GM12878 (cell line): ENCODE measurements around the gene BORCS6. TPM values are rescaled to one million over a fixed set of nuclear protein-coding genes. Genes with fewer than 3 reads are reported as not detected.

Experiments used
- ATAC-seq: fragments of 200-7000 bp; cut with Tn5 transposase; 3 replicates; pipeline ENCODE4 v1.9.1; 2020; ENCODE audit warnings: mild to moderate bottlenecking, moderate library complexity
- BruUV-seq: library from RNA; stranded (reverse); fragments of 400-500 nt; replicated peaks from 2 replicates; lab custom pipeline; 2021; lab: Mats Ljungman, UMichigan
- CTCF ChIA-PET: fragments of 300-600 bp; sonication (Branson Sonifier 250); formaldehyde crosslinking; extraction: SDS; loops from one replicate; lab custom pipeline; 2021; ENCODE audit warnings: inconsistent platforms; lab: Yijun Ruan, JAX
- POLR2A ChIA-PET: fragments of 350-600 bp; formaldehyde crosslinking; extraction: SDS; loops from one replicate; lab custom pipeline; 2021; ENCODE audit warnings: inconsistent platforms; lab: Charles Lee
- RAD21 ChIA-PET: fragments of 300-600 bp; sonication (Branson Sonifier 250); formaldehyde crosslinking; loops from one replicate; lab custom pipeline; 2023; ENCODE audit warnings: antibody characterized with exemption; ENCODE audit not compliant: unreplicated experiment; lab: Charles Lee
- SMC1A ChIA-PET: fragments of 300-600 bp; sonication (Branson Sonifier 250); formaldehyde crosslinking; loops from one replicate; lab custom pipeline; 2023; ENCODE audit not compliant: unreplicated experiment, uncharacterized antibody; lab: Charles Lee
- DNase-seq: peaks from one replicate; pipeline ENCODE4 v3.0.0-alpha.2; 2011; ENCODE audit warnings: low read depth, low spot score
- FAIRE-seq: peaks from 3 replicates; lab custom pipeline; 2011; peaks lifted over from hg19 to GRCh38; lab: Jason Lieb, UNC
- H2AFZ ChIP-seq: 2 replicates; pipeline ENCODE4 v1.6.0; 2011; ENCODE audit warnings: low read depth, low read length, control low read depth; ENCODE audit not compliant: control insufficient read depth
- H3K27ac ChIP-seq: 2 replicates; pipeline ENCODE4 v1.5.1; 2011; ENCODE audit warnings: control low read depth; ENCODE audit not compliant: control insufficient read depth, insufficient read depth
- H3K27me3 ChIP-seq, 2 experiments: replicated peaks in 1 of 2; 2 replicates each; pipeline versions ENCODE4 v1.6.0 to v1.6.1; 2011; ENCODE audit warnings: low read length in 1 of 2; ENCODE audit not compliant: control insufficient read depth in 2 of 2, insufficient read depth in 2 of 2
- H3K36me3 ChIP-seq, 2 experiments: 2 replicates each; pipeline ENCODE4 v1.5.1; 2011; ENCODE audit warnings: low read length in 1 of 2; ENCODE audit not compliant: control insufficient read depth in 2 of 2, insufficient read depth in 2 of 2
- H3K4me1 ChIP-seq: 2 replicates; pipeline ENCODE4 v1.6.1; 2011; ENCODE audit warnings: mild to moderate bottlenecking, low read length, moderate library complexity, mixed read lengths; ENCODE audit not compliant: control insufficient read depth, insufficient read depth
- H3K4me2 ChIP-seq: 2 replicates; pipeline ENCODE4 v1.6.0; 2011; ENCODE audit warnings: control low read depth; ENCODE audit not compliant: control insufficient read depth, insufficient read depth
- H3K4me3 ChIP-seq: fragments of 200-600 bp; sonication (generic); 2 replicates; pipeline ENCODE4 v1.5.1; 2016
- H3K79me2 ChIP-seq: 2 replicates; pipeline ENCODE4 v1.6.0; 2011; ENCODE audit warnings: low read length; ENCODE audit not compliant: control insufficient read depth, insufficient read depth
- H3K9ac ChIP-seq: 2 replicates; pipeline ENCODE4 v1.8.0; 2011; ENCODE audit warnings: low read length, control low read depth, mixed read lengths; ENCODE audit not compliant: control insufficient read depth, insufficient read depth
- H3K9me3 ChIP-seq: replicated peaks from 3 replicates; pipeline ENCODE4 v1.5.1; 2011; ENCODE audit warnings: mild to moderate bottlenecking, low read length; ENCODE audit not compliant: control insufficient read depth, insufficient read depth
- H4K20me1 ChIP-seq: 2 replicates; pipeline ENCODE4 v1.6.0; 2011; ENCODE audit not compliant: control insufficient read depth, insufficient read depth
- EP300 ChIP-seq, 2 experiments: fragments of 150-350 bp in 1 of 2; IDR thresholded peaks; 2 replicates each; pipeline ENCODE4 v1.6.1; 2011 to 2012; ENCODE audit warnings: low read depth in 2 of 2, low read length in 2 of 2, borderline replicate concordance in 1 of 2, improper control_type of control experiment in 1 of 2, inconsistent platforms in 1 of 2; ENCODE audit not compliant: control insufficient read depth in 1 of 2
- HDAC2 ChIP-seq: fragments of 200-600 bp; sonication (generic); IDR thresholded peaks from 2 replicates; pipeline ENCODE4 v1.6.1; 2017
- JUND ChIP-seq: IDR thresholded peaks from 2 replicates; pipeline ENCODE4 v1.6.1; 2012; ENCODE audit warnings: low read depth, mild to moderate bottlenecking, low read length, improper control_type of control experiment, moderate library complexity
- MTA2 ChIP-seq: fragments of 450-650 bp; IDR thresholded peaks from 2 replicates; pipeline ENCODE4 v1.6.1; 2016; ENCODE audit warnings: low read depth, mild to moderate bottlenecking, moderate library complexity
- NR2C2 ChIP-seq: IDR thresholded peaks from 2 replicates; pipeline ENCODE4 v1.6.1; 2011; ENCODE audit warnings: borderline replicate concordance, low read depth; ENCODE audit not compliant: control insufficient read depth, insufficient read length
- ZBED1 ChIP-seq: IDR thresholded peaks from 2 replicates; pipeline ENCODE4 v1.6.1; 2016; ENCODE audit warnings: borderline replicate concordance
- WGBS: methylation state at CpG from one replicate; pipeline ENCODE4 v1.1.6; 2016; ENCODE audit warnings: low lambda C conversion rate; ENCODE audit not compliant: insufficient replicate concordance, insufficient coverage; ENCODE audit errors: missing lambda C conversion rate; 5-methylcytosine and 5-hydroxymethylcytosine counted together
- in situ Hi-C: fragments of 300-500 bp; cut with MboI; formaldehyde crosslinking; loops from 9 replicates; pipeline ENCODE4 v1.14.3; 2018; ENCODE audit warnings: mixed read lengths
- intact Hi-C: fragments of 100-400 bp; cut with micrococcal nuclease; formaldehyde crosslinking; loops from one replicate; pipeline ENCODE4 v1.14.2; 2022; ENCODE audit not compliant: unreplicated experiment
- polyA plus RNA-seq, 11 experiments: library from polyadenylated mRNA; depleted of rRNA in 4 of 11; unstranded in 6 of 11; stranded (reverse) in 5 of 11; fragments of >200 nt; fragmentation: Nextera tagmentation in 4 of 11; fragmentation: Illumina TruSeq in 1 of 11; extraction: Ambion mirVana in 4 of 11; extraction: Trizol in 1 of 11; gene quantifications; 1 replicate in 1 of 11; 2 replicates in 10 of 11; pipeline versions ENCODE4 v1.2.1 to v1.2.3, GENCODE V29; 2011 to 2016; ENCODE audit warnings: inconsistent platforms in 2 of 11, missing spikeins in 2 of 11, low read depth in 1 of 11
- total RNA-seq, 4 experiments: library from RNA; depleted of rRNA in 3 of 4; stranded (reverse); fragments of >200 nt in 3 of 4; fragmentation: Illumina TruSeq in 1 of 4; extraction: Trizol in 1 of 4; gene quantifications; 2 replicates each; pipeline versions ENCODE4 v1.2.1 to v1.2.3, GENCODE V29; 2013 to 2021
- TF ChIP-seq, protein P1 (sequence below): fragments of 450-650 bp; IDR thresholded peaks from 2 replicates; pipeline ENCODE4 v1.6.1; 2017; ENCODE audit warnings: mild to moderate bottlenecking, moderate library complexity
- TF ChIP-seq, protein P2 (sequence below): fragments of 450-650 bp; IDR thresholded peaks from 2 replicates; pipeline ENCODE4 v1.6.1; 2017; ENCODE audit warnings: mild to moderate bottlenecking, low read depth, inconsistent platforms; ENCODE audit not compliant: poor library complexity, severe bottlenecking

Gene BORCS6
- total and polyA plus RNA-seq, 10 of the 15 experiments (the other 5 are each of a cell fraction or from before 2014, with no cell fraction given), result 0.37 to 14.1 (median 6.7) TPM

GRCh38 chr17:8235676-8236075, 45.7 kb upstream of the BORCS6 start:
- in situ Hi-C loops (no loop called here), intact Hi-C loops (no loop called here)
- Histone ChIP-seq H3K4me2 (no peak overlapping the region), H4K20me1 (0 out of 2 replicates have a peak, but pooled peaks cover 2% of the 10 kb centered on the region), H3K4me3 (no peak overlapping the region), H3K79me2 (no peaks in the 10 kb centered on the region), H3K9ac (no peak overlapping the region), H3K36me3 (peaks cover 31 to 44% of the 10 kb centered on the region in 2 experiments), H3K27me3 (no peaks in the 10 kb centered on the region), H2AFZ (no peak overlapping the region), H3K9me3 (no peaks in the 10 kb centered on the region), H3K27ac (no peak overlapping the region), H3K4me1 (no peaks in the 10 kb centered on the region)
- no TSS peak for BruUV-seq
- DNase-seq, result no peak
- ChIA-PET CTCF (interaction anchor here (0.5 to 1.5 kb wide), 2 partner anchors 65 to 1106 kb away, joined by 3 to 6 read pairs; no protein-coding TSS in a partner anchor), POLR2A (interaction anchor here (1.0 kb wide), 1 partner anchor 12 kb away, joined by 3 read pairs; the partner anchor contains the start of gene CTC1), RAD21 (no interaction called here), SMC1A (interaction anchor here (1.6 kb wide), 1 partner anchor 11 kb away, joined by 7 read pairs; no protein-coding TSS in a partner anchor)
- 95% methylated on average over 7 of the region's 7 CpGs for WGBS
- TF ChIP-seq HDAC2 (no peak), NR2C2 (no peak), MTA2 (no peak), JUND (no peak), EP300 (IDR thresholded peaks at IDR 0.05; ENCODE audit: borderline replicate concordance in 1 of 2, control insufficient read depth in 1 of 2, low read depth in 2 of 2, low read length in 2 of 2) (no peak), ZBED1 (no peak)
- TF ChIP-seq, protein P1, sequence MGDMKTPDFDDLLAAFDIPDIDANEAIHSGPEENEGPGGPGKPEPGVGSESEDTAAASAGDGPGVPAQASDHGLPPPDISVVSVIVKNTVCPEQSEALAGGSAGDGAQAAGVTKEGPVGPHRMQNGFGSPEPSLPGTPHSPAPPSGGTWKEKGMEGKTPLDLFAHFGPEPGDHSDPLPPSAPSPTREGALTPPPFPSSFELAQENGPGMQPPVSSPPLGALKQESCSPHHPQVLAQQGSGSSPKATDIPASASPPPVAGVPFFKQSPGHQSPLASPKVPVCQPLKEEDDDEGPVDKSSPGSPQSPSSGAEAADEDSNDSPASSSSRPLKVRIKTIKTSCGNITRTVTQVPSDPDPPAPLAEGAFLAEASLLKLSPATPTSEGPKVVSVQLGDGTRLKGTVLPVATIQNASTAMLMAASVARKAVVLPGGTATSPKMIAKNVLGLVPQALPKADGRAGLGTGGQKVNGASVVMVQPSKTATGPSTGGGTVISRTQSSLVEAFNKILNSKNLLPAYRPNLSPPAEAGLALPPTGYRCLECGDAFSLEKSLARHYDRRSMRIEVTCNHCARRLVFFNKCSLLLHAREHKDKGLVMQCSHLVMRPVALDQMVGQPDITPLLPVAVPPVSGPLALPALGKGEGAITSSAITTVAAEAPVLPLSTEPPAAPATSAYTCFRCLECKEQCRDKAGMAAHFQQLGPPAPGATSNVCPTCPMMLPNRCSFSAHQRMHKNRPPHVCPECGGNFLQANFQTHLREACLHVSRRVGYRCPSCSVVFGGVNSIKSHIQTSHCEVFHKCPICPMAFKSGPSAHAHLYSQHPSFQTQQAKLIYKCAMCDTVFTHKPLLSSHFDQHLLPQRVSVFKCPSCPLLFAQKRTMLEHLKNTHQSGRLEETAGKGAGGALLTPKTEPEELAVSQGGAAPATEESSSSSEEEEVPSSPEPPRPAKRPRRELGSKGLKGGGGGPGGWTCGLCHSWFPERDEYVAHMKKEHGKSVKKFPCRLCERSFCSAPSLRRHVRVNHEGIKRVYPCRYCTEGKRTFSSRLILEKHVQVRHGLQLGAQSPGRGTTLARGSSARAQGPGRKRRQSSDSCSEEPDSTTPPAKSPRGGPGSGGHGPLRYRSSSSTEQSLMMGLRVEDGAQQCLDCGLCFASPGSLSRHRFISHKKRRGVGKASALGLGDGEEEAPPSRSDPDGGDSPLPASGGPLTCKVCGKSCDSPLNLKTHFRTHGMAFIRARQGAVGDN, result no peak
- TF ChIP-seq, protein P2, sequence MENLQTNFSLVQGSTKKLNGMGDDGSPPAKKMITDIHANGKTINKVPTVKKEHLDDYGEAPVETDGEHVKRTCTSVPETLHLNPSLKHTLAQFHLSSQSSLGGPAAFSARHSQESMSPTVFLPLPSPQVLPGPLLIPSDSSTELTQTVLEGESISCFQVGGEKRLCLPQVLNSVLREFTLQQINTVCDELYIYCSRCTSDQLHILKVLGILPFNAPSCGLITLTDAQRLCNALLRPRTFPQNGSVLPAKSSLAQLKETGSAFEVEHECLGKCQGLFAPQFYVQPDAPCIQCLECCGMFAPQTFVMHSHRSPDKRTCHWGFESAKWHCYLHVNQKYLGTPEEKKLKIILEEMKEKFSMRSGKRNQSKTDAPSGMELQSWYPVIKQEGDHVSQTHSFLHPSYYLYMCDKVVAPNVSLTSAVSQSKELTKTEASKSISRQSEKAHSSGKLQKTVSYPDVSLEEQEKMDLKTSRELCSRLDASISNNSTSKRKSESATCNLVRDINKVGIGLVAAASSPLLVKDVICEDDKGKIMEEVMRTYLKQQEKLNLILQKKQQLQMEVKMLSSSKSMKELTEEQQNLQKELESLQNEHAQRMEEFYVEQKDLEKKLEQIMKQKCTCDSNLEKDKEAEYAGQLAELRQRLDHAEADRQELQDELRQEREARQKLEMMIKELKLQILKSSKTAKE, result no peak
- ATAC-seq, result no peak
- FAIRE-seq, result no peak
